ENCODE measurements around the gene PAEP. TPM values are rescaled to one million over a fixed set of nuclear protein-coding genes. Genes with fewer than 3 reads are reported as not detected.
"Not testable (repeated sequence)": the region's sequence is repeated elsewhere in the genome, so short reads cannot be mapped to it uniquely, and the experiment has no call there.

PAEP gene
- polyA plus RNA-seq, 5 donors: 0.27 to 0.68 TPM; not detected in 3

DNA sequence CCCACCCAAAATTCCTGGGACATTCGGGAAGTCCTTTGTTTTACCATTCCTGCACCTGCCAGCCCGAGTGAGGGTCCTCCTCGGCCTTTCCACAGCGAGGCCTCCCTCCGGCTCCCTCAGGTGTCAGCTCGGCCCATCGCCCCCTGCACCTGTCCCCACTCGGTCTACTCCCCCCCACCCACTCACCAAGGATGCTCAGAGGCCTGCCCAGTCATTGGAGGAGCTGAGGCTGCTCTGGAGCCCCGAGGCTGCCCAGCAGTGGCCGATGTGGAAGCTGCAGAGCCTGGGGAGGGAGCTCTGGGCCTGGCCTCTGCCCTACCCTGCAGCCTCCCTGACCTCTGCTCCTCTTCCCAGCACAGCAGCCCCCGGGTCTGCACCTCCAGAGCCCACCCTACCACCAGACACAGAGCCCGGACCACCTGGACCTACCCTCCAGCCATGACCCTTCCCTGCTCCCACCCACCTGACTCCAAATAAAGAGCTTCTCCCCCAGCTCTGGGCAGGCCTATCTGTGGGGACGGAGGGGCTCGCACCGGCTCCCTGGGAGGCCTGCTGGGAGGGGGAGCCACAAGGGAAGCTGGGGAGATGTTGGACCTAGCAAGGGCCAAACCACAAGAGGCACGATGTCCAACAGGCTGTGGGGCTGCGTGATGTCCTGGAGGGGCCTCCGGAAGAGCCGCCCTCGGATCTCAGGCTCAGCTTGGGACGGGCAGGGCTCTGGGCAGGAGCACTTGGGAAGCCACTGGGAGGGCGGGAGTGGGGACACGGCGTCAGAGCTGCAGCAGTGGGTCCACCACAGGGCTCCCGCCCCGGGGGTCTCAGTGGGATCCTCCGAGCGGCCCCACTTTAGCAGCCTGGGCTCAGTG lies 11.8 kb upstream of the PAEP start:
- not testable (repeated sequence) for DNase-seq

DNA sequence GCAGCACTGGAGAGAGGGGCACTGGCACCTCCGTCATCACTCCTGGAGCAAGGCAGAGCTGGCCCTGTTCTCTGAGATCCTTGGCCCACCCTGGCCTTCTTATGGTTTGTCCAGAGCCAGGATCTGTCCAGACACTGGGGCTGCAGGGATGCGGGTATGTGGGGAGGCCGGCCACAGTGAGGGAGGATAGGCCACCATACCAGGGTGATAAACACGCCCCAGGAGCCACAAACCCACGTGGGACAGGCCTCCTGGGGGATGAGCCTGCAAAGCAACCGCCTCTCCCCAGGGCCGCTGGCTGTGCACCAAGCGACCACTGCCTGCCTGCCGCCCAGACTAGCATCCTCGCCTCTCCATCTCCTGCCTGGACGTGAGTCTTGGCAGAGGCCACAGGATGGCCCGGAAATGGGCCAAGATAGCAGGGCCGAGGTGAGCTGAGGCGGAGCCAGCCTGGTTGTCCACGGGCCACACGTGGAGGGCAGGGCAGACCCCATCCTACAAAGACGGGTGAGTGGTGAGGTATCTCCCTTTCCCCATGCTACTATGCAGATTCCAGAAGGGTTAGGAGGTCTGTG lies 11.1 kb upstream of the PAEP start:
- DNase-seq: no peak

DNA sequence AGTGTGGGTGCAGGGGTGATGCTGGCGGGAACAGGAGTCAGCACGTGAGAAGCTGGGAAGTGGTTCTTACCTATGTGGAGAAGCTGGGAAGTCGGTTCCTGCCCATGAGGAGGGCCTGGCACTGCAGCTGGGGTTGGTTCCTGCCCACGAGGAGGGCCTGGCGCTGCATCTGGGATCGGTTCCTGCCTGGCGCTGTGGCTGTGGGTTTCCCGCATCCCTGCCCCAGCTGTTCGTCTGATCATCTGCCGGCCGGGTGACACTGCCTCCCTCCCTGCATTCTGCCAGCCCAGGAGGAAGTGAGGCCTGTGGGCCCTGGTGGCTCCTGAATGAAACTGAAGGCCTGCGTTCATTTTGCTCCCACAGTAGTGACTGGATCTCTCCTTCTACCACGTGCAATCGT lies 10.5 kb upstream of the PAEP start:
- DNase-seq: no peak

DNA sequence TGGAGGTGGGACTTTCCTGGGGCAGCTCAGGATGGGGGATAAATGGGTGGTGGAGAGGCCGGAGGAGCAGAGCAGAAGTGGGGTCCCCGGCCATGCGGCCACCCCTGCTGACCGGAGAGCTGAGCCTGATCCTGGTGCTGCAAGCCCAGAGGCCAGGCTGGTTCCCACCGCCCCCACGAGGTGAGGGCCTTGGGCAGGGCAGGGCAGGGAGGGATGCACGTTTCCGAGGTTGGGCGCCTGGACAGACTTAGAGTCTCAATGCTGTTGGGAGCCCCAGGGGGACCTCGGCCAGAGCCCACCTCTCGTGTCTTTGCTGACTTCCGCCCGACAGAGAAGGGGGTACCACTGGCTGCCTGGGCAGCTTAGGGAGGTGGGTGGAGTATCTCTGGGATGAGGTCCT lies 10.1 kb upstream of the PAEP start:
- no peak for DNase-seq

DNA sequence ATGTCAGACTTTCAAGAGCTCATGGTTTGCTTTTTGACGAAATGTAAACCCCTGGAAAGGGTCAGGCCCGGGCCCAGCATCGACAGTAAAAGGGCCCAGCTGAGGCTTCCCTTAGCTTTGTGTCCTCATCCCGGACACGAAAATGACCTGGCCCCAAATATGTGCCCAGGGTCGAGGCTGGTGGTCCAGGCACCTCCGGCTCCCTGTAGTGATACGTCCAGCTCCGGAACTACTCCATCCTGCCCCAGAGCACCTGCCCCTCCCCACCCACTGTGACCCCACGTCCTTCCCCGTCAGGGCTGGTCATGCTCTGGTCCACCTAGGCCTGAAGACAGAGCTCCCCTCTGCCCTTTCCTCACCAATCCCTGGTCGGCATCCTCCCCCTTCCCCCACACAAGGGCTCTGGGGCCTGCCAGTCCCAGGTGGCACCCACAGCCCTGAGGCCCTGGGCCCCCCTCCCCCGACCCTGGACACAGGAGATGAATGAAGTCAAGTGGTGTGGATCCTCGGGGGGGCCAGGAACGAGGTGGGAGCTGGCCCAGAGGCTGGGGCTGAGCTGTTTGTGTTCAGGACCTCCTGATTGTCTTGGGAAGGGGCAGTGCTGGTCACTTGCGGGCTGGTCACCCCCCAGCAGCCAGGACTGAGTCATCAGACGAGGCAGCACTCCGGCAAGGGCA lies 9.4 kb upstream of the PAEP start:
- no peak for DNase-seq

DNA sequence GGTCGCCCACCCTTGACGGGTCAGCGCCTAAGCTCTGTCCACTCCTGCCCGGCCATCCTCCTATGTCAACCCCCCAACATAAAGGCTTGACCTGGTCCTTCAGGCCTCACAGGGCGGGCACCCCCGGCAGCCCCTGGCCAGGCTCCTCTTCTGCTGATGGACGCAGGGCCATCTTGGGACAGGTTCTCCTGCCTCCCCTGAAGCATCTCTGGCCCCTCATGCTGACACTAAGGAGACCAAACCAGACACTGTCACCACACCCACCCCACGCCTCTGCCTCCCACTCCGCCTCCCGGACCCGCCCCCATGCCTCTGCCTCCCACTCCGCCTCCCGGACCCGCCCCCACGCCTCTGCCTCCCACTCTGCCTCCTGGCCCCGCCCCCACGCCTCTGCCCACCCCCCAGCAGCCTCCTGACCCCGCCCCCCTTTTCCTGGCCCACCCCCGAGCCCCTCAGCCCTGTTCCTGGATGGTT lies 8.8 kb upstream of the PAEP start:
- no peak for DNase-seq

DNA sequence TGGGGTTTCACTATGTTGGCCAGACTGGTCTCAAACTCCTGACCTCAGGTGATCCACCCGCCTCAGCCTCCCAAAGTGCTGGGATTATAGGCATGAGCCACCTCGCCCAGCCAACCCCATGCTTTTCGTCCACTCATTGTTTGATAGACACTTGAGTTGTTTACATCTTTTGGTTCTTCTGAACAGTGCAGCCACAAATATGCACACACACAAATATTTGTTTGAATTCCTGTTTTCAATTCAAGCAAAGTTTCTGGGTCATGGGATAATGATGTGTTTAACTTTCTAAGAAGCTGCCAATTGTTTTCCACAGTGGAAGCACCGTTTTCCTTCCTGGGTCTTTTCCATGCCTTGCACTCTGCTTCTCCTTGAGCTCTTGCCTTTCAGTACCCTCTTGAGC lies 6.8 kb upstream of the PAEP start:
- DNase-seq: no peak

DNA sequence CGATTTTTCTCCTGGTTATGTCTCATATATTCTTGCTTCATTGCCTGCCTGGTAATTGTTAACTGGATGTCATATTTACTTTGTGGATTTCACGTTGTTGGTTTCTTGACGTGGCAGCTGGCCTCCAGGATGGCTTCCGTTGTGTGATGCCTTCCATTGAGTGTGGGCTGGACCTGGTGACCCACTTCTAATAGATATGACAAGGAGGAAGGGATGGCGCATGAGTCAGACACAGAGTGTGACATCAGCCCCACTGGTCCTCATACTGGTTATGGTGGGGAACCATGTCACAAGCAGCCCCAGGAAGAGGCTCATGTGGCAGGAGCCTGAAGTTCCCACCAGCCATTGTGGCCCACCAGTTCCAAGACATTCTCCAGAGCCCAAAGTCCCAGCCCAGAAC lies 6.4 kb upstream of the PAEP start:
- DNase-seq: no peak

DNA sequence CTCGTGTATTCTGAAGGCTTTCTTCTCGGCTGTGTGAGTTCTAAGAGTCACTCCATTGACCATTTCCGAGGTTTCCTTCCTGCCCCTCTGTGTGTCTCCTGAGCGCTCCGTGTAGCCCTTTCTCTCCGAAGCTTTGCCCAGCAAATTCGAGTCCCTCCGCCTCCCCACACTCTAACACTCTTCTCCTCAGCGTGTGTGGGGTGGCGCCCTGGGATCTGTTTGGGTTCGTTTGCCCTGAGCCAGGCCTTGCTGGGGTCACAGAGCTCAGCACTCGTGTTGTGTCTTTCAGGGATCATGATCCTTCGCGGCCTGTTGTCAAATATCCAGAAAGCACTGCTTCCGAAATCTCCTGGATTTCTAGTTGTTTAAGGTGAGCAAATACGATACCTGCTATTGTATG lies 5.6 kb upstream of the PAEP start:
- no peak for DNase-seq

DNA sequence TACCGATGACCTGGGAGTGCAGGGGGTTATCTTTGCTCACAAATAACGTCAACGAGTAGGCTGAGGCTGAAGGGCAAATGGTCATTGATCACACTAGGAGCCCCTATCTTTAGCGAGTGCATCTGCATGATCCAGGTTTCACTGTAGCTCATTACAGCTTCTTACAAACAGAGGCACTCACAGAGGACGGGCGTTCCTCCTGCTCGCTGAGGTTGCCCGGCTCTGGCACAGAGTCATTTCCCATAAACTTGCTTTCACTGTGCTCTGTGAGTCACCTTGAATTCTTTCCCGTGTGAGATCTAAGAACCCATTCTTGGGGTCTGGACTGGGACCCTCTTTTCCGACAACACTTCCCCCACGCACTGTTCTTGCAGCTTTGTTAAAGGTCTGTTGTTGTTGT lies 1.9 kb upstream of the PAEP start:
- no peak for DNase-seq

DNA sequence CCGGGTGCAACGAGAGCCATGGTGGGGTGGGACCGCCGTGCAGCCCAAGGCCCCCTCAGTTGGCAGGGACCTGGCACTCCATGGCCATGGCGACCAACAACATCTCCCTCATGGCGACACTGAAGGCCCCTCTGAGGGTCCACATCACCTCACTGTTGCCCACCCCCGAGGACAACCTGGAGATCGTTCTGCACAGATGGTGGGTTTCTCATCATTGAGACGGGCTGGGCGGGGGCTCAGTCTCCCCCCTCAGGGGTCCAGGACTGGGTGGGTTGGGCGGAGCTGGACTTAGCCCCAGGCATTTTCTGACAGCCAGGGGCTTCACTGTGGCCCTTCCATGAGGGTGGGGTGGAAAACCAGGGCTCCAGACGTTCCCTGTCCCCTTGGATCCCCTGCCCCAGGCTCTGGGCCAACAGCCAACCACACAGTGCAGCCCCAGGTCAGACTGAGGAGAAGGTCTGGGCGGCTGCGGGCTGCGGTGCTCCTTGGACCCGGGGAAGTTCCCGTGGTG lies 734 bp downstream of the PAEP start:
- no peak for DNase-seq

DNA sequence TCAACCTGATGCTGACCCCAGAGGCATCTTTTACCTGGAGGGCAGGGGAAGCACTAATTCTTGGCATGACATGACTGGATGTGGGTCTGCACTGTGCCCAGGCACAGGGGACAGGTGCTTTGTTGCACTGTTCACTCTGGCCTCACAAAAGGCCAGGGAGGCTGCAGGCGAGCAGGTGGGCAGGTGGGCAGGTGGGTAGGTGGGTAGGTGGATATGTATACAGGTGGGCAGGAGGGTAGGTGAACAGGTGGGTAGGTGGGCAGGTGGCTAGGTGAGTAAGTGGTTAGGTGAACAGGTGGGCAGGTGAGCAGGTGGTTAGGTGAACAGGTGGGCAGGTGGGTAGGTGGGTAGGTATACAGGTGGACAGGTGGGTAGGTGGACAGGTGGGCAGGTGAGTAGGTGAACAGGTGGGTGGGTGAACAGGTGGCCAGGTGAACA lies 1.5 kb downstream of the PAEP start:
- no peak for DNase-seq

DNA sequence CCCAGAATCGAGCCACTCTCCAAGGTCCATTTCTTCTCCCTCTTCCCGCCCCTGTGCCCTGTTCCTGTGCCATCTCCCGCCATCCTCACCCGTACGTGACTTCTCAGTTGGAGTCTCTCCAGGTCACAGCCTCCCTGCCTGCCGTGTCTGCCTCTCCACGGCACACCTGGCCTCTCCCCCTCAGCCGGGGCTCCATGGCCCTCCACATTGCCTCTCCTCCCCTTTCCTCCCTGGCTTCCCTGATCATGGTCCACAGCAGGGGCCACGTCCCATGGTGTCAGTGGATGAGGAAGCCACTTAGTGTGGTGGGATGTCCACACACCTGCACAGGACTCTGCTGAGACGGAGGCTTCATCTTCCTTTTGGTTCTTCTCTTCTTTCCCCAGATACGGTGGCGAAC lies 2.3 kb downstream of the PAEP start:
- no peak for DNase-seq

DNA sequence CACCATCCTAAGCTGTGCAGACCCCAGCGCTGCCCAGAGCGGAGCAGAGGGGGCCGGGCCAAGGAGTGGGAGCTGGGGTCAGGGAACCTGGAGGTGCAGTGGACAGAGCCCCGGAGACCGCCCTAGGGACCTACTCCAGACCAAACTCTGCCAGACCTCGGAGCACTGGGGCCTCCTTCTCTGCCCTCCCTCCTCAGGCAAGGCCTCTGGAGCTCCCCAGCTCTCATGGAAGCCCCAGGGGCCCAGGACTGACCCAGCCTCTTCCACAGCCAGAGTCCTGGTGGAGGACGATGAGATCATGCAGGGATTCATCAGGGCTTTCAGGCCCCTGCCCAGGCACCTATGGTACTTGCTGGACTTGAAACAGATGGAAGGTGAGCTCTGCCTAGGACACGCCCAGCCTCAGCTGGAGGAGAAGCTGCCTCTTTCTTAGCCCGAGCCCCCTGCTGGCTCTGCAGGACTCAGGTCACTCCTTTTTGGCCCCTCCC lies 3.6 kb downstream of the PAEP start:
- DNase-seq: no peak

DNA sequence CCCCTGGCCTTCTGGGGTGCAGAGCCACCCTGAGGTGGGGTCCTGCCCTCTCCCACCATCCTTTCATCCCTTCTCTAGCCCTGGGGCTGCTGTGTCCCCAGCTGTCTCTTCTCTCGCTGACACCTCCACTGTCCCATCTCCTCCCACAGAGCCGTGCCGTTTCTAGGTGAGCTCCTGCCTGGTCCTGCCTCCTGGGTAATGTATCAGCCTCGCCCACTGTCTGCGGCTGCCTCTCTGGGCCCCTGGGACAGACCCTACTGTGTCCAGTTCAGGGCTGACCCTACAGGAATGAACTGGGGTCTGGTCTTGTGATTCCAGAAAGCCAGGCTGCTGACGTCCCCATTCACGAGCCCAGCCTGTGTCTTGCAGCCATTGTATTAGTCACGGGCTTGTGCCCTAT lies 4.1 kb downstream of the PAEP start:
- DNase-seq: no peak

DNA sequence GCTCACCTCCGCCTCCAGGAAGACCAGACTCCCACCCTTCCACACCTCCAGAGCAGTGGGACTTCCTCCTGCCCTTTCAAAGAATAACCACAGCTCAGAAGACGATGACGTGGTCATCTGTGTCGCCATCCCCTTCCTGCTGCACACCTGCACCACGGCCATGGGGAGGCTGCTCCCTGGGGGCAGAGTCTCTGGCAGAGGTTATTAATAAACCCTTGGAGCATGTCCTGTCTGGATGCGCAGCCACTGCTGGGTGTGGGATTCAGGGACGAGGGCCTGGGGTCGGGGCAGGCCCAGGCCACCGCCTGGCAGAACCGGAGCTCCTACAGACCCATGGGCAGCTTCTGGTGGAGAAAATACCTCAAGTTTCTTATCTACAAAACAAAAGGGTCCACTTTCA lies 5.0 kb downstream of the PAEP start:
- no peak for DNase-seq

DNA sequence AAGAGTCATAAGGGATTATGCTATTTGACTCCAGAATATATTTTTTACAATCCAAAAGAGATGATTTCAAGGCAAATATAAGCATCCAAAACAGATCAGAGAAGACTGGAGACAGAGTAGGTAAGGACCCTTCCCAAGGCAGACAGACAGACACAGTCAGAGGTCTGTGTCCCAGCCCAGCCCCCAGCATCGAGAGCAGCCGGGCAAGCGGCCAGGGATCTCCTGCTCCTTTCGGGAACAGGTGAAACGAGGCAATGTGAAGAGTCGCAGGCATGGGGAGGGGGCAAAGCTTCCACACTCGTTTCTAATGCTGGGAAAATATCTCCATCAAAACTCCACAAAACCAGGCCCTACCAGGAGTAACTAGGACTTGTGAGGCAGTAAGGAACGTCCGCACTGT lies 5.8 kb downstream of the PAEP start:
- no peak for DNase-seq

DNA sequence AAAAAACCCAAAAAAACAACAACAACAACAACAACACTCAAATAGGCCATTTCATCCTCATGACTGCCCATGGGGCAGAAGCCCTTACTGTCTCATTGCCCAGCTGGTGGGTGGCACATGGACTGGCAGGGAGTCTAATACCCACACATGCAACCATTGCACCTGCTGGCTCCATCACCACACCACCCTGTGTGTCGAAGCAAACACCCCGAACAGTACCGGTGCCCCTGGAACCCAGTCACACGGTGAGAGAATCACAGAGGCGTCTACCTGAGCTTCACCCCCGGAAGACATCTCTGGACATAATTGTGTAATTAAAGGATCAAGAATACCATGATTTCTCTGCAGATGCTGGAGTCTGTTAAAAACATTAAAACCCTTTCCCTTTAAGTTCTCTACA lies 6.5 kb downstream of the PAEP start:
- DNase-seq: no peak

DNA sequence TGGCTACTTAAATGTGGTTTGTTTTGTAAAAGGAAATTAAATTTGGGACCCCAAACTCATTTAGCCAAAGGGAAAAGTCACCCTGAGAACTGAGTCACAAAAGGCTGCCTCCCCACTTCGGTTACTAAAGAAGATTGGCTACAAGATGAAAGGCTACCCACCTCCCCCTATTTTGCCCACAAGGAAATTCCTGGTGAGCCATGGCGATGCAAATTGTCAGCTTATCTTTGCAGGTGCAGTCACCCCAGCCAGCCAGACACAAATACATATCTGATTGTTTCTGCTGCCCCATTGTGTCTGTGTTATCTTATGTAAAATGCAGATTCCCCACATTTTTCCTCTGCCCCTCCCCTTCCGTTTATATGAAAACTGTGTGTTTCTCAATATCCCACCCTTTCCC lies 8.9 kb downstream of the PAEP start:
- DNase-seq: no peak

DNA sequence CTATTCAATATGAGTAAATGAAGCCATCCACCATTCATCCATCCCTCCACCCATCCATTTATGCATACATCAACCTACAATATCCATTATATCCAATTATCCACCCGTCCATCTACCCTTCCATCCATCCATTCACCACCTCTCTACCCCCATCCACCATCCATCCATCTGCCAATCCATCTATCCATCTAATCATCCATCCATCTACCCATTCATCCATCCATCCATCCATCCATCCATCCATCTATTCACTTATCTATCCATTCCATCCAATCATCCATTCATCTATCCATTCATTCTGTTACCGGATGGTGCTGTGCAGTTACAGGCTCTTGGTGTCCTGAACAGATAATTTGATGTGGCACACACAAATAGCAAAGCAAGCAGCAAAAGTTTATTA lies 10.7 kb downstream of the PAEP start:
- DNase-seq: no peak

DNA sequence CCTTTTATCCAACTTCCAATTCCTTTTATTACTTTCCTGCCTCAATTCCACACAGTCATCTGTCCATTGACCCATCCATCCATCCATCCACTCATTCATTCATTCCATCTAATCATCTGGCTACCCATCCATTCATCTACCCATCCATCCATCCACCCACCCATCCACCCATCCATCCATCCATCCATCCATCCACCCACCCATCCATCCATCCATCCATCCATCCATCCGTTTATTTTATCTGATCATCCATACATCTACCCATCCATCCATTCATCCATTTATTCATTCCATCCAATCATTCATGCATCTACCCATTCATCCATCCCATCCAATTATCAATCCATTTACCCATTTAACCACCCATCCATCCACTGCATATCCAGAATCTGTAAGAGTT lies 11.6 kb downstream of the PAEP start:
- DNase-seq: no peak

DNA sequence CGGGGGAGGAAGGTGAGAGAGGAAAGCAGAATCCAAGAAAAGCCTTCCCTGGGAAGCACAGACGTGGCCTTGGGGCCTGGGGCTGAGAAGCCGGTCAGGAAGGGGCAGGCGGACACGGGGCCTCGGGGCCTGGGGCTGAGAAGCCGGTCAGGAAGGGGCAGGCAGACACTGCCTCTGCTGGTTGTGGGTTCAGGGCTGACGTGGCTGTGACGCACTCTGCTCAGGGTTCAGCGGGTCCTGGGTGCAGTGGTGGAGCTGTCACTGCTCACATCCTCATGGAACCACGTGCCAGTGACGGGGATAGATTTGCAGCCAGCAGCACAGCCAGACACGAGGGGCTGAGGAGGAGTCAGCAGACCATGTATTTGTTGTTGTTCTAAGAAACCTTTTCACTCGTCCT lies 12.8 kb downstream of the PAEP start:
- DNase-seq: no peak

DNA sequence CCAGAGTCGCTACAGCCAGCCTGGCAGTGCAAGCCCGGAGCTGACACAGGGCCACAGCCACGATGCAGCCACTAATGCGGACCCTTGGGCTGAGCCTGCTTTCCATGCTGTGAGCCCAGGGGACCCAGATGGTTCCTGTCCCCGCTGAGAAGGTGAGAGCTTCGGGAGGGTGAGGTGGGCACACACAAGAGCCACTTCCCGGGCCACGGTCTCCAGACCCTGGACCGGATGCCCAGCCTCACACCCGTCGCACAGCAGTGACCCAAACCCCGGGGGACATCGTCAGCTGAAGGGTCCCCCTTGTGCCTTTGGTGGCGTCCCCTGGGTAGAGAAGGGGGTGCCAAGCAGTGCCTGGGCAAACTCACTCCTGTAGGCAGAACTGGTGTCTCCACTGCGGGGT lies 13.4 kb downstream of the PAEP start:
- DNase-seq: no peak

Measured in right lung (tissue), 5 donors.